ENCODE measurements around the gene MBOAT1.

The MBOAT1 gene

GRCh38 chr6:20204512-20204894, 7.8 kb downstream of the MBOAT1 start:
- no peak for TF ChIP-seq CTCF (conservative IDR thresholded peaks at IDR 0.05; ENCODE audit: control insufficient read depth, insufficient read depth, low read depth, low read length)
- DNase-seq (ENCODE audit: low read depth): no peak
- H3K4me3 ChIP-seq (ENCODE audit: control insufficient read depth, low read depth, low read length): no peak overlapping the region

- DNase-seq (ENCODE audit: low read depth): no peak
- no peak overlapping the region for H3K4me3 ChIP-seq (ENCODE audit: control insufficient read depth, low read depth, low read length)
- no peak for TF ChIP-seq CTCF (conservative IDR thresholded peaks at IDR 0.05; ENCODE audit: control insufficient read depth, insufficient read depth, low read depth, low read length)
Measured at GRCh38 chr6:20203561-20204511, 8.4 kb downstream of the MBOAT1 start.

GRCh38 chr6:20202699-20203302, 9.5 kb downstream of the MBOAT1 start:
- H3K4me3 ChIP-seq (ENCODE audit: control insufficient read depth, low read depth, low read length): no peak overlapping the region
- no peak for TF ChIP-seq CTCF (conservative IDR thresholded peaks at IDR 0.05; ENCODE audit: control insufficient read depth, insufficient read depth, low read depth, low read length)
- no peak for DNase-seq (ENCODE audit: low read depth)

GRCh38 chr6:20202324-20202658, 10.0 kb downstream of the MBOAT1 start:
- H3K4me3 ChIP-seq (ENCODE audit: control insufficient read depth, low read depth, low read length): no peak overlapping the region
- no peak for DNase-seq (ENCODE audit: low read depth)
- TF ChIP-seq CTCF (conservative IDR thresholded peaks at IDR 0.05; ENCODE audit: control insufficient read depth, insufficient read depth, low read depth, low read length): no peak

GRCh38 chr6:20200761-20201630, 11.3 kb downstream of the MBOAT1 start:
- DNase-seq (ENCODE audit: low read depth): no peak
- H3K4me3 ChIP-seq (ENCODE audit: control insufficient read depth, low read depth, low read length): no peak overlapping the region
- TF ChIP-seq CTCF (conservative IDR thresholded peaks at IDR 0.05; ENCODE audit: control insufficient read depth, insufficient read depth, low read depth, low read length): no peak

- no peak for TF ChIP-seq CTCF (conservative IDR thresholded peaks at IDR 0.05; ENCODE audit: control insufficient read depth, insufficient read depth, low read depth, low read length)
- DNase-seq (ENCODE audit: low read depth): no peak
- H3K4me3 ChIP-seq (ENCODE audit: control insufficient read depth, low read depth, low read length): no peak overlapping the region
Measured at GRCh38 chr6:20198775-20199174, 13.5 kb downstream of the MBOAT1 start.

All from fibroblast of mammary gland (primary cell).